B cell (primary cell): ENCODE results near the gene CERS6.

Experiments
- EZH2 ChIP-seq: IDR thresholded peaks from 2 replicates; pipeline ENCODE4 v1.6.1; 2012; ENCODE audit warnings: borderline replicate concordance, low read depth, mild to moderate bottlenecking, moderate library complexity, low read length; ENCODE audit not compliant: insufficient read depth, poor library complexity, severe bottlenecking
- TF ChIP-seq, protein P1 (sequence below): fragments of 200-600 bp; IDR thresholded peaks from one replicate; pipeline ENCODE4 v1.8.0; 2022; ENCODE audit warnings: antibody characterized with exemption, mild to moderate bottlenecking

DNA sequence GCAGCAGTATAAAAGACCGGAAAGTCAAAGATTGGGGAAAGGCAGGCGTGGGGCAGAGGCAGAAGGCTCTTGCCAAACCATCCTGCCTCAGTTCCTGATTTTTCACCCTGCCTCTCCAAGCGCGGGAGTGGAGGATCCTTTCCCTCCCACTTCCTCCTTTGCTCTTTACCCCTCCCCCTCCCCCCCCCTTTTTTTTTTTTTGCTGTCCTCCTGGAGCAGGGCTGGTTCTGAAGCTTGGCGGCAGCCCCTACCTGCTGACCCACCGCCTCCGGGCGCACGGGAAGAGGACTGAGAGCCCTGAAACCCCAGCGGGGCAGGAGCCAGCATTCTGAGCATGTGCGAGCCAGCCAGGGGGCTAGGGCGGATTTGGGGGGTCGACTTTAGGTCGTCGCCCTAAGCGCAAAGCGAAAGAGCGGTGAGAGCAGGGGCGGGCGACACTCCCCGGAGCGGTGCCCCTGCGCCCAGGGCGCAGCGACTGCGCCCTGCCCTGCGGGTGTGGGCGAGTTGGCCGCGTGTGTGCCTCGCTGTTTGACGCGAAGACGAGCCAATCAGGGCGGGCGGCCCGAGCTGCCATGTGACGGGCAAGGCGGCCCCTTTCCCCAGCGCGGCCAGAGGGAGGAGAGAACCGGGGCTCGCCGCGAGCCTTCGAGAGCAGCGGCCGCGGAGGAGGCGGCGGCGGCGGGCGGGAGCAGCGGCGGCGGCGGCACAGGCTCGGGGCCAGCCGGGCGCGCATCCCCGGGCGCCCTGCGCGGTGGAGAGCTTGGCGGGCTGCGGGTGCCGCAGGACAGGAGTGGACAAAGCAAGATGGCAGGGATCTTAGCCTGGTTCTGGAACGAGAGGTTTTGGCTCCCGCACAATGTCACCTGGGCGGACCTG lies at the start of gene CERS6:
- TF ChIP-seq, protein P1, sequence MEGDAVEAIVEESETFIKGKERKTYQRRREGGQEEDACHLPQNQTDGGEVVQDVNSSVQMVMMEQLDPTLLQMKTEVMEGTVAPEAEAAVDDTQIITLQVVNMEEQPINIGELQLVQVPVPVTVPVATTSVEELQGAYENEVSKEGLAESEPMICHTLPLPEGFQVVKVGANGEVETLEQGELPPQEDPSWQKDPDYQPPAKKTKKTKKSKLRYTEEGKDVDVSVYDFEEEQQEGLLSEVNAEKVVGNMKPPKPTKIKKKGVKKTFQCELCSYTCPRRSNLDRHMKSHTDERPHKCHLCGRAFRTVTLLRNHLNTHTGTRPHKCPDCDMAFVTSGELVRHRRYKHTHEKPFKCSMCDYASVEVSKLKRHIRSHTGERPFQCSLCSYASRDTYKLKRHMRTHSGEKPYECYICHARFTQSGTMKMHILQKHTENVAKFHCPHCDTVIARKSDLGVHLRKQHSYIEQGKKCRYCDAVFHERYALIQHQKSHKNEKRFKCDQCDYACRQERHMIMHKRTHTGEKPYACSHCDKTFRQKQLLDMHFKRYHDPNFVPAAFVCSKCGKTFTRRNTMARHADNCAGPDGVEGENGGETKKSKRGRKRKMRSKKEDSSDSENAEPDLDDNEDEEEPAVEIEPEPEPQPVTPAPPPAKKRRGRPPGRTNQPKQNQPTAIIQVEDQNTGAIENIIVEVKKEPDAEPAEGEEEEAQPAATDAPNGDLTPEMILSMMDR, result no peak
- TF ChIP-seq EZH2, result no peak
